ENCODE data around the gene MCCD1. TPM values are rescaled to one million over a fixed set of nuclear protein-coding genes. Genes with fewer than 3 reads are reported as not detected.

MCCD1 gene
- total and polyA plus RNA-seq, 2 of the 13 experiments (the other 11 are each of a cell fraction or from before 2014, with no cell fraction given) = 0.15 TPM; not detected in 1

DNA sequence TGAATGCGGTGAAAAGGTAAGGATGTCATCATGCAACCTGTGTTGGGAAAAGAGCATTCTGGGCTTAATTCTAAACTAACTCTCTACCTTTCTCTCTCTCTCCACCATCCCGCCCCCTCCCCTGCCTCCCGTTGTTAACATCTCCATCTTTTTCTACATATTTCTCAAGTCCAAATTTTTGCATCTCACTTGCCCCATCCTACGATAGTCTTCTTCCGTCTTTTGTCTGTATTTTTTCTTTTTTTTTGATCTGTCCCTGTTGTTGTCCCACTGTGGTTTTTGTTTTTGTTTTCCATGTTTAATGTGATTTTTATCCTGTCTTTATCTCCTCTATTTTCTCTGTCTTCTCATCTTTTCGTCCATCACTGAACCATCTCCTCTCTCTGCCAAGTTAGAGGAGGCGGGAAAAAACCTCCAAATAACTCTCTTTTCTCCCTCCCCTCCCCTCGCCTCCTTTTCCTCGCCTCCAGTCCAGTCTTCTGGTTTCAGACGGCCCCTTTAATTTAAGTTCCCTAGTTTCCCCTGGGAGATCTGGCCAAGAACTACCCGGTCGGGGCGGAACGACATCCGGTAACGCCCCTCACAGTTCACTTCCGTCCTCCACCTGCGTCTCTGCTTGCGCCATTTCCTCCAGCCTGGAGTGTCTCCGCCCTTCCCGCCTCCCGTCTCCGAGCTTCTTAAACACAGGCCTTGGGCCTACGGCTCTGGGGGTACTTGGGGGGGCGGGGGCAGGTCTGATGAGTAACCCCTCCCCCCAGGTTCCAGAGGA is 18.4 kb downstream of the MCCD1 start, which contains the start of gene NFKBIL1 (continued):
- TF ChIP-seq MIER2 (CRISPR knock-in tag; IDR thresholded peaks at IDR 0.05) (peak; percentile 64; the same call in 1 of the 2 replicates), ZNF260 (CRISPR knock-in tag; IDR thresholded peaks at IDR 0.05; ENCODE audit: borderline replicate concordance, low read depth) (no peak), ZNF468 (CRISPR knock-in tag; IDR thresholded peaks at IDR 0.05) (no peak), ZSCAN29 (CRISPR knock-in tag; conservative IDR thresholded peaks at IDR 0.05) (no peak), SIN3A (IDR thresholded peaks at IDR 0.05; ENCODE audit: borderline replicate concordance, low read depth, low read length) (peak; percentile 58; the same call in 1 of the 2 replicates), ZSCAN25 (CRISPR knock-in tag; IDR thresholded peaks at IDR 0.05) (no peak; the same call in 1 of the 2 replicates), KMT2B (CRISPR knock-in tag; IDR thresholded peaks at IDR 0.05) (peak; percentile 80), TBX2 (CRISPR knock-in tag; IDR thresholded peaks at IDR 0.05; ENCODE audit: borderline replicate concordance) (peak; percentile 43; the same call in 1 of the 2 replicates), ZC3H4 (CRISPR knock-in tag; IDR thresholded peaks at IDR 0.05; ENCODE audit: borderline replicate concordance) (no peak), RAD21 (CRISPR knock-in tag; IDR thresholded peaks at IDR 0.05) (peak; percentile 12; the same call in 1 of the 2 replicates), KDM5B (CRISPR knock-in tag; IDR thresholded peaks at IDR 0.05; ENCODE audit: borderline replicate concordance) (no peak), TEAD3 (CRISPR knock-in tag; optimal IDR thresholded peaks at IDR 0.05; ENCODE audit: borderline replicate concordance) (peak; percentile 42), JUNB (CRISPR knock-in tag; IDR thresholded peaks at IDR 0.05; ENCODE audit: borderline replicate concordance) (0 out of 2 replicates have a peak, but pooled peaks have one; percentile 41), MIXL1 (CRISPR knock-in tag; IDR thresholded peaks at IDR 0.05) (peak; percentile 77), HOXA9 (CRISPR knock-in tag; IDR thresholded peaks at IDR 0.05; ENCODE audit: borderline replicate concordance) (0 out of 2 replicates have a peak, but pooled peaks have one; percentile 41)
- TF ChIP-seq, protein P1, sequence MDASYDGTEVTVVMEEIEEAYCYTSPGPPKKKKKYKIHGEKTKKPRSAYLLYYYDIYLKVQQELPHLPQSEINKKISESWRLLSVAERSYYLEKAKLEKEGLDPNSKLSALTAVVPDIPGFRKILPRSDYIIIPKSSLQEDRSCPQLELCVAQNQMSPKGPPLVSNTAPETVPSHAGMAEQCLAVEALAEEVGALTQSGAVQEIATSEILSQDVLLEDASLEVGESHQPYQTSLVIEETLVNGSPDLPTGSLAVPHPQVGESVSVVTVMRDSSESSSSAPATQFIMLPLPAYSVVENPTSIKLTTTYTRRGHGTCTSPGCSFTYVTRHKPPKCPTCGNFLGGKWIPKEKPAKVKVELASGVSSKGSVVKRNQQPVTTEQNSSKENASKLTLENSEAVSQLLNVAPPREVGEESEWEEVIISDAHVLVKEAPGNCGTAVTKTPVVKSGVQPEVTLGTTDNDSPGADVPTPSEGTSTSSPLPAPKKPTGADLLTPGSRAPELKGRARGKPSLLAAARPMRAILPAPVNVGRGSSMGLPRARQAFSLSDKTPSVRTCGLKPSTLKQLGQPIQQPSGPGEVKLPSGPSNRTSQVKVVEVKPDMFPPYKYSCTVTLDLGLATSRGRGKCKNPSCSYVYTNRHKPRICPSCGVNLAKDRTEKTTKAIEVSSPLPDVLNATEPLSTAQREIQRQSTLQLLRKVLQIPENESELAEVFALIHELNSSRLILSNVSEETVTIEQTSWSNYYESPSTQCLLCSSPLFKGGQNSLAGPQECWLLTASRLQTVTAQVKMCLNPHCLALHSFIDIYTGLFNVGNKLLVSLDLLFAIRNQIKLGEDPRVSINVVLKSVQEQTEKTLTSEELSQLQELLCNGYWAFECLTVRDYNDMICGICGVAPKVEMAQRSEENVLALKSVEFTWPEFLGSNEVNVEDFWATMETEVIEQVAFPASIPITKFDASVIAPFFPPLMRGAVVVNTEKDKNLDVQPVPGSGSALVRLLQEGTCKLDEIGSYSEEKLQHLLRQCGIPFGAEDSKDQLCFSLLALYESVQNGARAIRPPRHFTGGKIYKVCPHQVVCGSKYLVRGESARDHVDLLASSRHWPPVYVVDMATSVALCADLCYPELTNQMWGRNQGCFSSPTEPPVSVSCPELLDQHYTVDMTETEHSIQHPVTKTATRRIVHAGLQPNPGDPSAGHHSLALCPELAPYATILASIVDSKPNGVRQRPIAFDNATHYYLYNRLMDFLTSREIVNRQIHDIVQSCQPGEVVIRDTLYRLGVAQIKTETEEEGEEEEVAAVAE (CRISPR knock-in tag; IDR thresholded peaks at IDR 0.05; ENCODE audit: borderline replicate concordance) = peak; percentile 55; the same call in 1 of the 2 replicates
- TF ChIP-seq, protein P2, sequence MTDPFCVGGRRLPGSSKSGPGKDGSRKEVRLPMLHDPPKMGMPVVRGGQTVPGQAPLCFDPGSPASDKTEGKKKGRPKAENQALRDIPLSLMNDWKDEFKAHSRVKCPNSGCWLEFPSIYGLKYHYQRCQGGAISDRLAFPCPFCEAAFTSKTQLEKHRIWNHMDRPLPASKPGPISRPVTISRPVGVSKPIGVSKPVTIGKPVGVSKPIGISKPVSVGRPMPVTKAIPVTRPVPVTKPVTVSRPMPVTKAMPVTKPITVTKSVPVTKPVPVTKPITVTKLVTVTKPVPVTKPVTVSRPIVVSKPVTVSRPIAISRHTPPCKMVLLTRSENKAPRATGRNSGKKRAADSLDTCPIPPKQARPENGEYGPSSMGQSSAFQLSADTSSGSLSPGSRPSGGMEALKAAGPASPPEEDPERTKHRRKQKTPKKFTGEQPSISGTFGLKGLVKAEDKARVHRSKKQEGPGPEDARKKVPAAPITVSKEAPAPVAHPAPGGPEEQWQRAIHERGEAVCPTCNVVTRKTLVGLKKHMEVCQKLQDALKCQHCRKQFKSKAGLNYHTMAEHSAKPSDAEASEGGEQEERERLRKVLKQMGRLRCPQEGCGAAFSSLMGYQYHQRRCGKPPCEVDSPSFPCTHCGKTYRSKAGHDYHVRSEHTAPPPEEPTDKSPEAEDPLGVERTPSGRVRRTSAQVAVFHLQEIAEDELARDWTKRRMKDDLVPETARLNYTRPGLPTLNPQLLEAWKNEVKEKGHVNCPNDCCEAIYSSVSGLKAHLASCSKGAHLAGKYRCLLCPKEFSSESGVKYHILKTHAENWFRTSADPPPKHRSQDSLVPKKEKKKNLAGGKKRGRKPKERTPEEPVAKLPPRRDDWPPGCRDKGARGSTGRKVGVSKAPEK (CRISPR knock-in tag; IDR thresholded peaks at IDR 0.05; ENCODE audit: borderline replicate concordance) = no peak
- TF ChIP-seq, protein P3, sequence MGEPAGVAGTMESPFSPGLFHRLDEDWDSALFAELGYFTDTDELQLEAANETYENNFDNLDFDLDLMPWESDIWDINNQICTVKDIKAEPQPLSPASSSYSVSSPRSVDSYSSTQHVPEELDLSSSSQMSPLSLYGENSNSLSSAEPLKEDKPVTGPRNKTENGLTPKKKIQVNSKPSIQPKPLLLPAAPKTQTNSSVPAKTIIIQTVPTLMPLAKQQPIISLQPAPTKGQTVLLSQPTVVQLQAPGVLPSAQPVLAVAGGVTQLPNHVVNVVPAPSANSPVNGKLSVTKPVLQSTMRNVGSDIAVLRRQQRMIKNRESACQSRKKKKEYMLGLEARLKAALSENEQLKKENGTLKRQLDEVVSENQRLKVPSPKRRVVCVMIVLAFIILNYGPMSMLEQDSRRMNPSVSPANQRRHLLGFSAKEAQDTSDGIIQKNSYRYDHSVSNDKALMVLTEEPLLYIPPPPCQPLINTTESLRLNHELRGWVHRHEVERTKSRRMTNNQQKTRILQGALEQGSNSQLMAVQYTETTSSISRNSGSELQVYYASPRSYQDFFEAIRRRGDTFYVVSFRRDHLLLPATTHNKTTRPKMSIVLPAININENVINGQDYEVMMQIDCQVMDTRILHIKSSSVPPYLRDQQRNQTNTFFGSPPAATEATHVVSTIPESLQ (CRISPR knock-in tag; conservative IDR thresholded peaks at IDR 0.05) = no peak

Measured in HepG2 (cell line).